ENCODE results near the gene ELAVL1.

DNA sequence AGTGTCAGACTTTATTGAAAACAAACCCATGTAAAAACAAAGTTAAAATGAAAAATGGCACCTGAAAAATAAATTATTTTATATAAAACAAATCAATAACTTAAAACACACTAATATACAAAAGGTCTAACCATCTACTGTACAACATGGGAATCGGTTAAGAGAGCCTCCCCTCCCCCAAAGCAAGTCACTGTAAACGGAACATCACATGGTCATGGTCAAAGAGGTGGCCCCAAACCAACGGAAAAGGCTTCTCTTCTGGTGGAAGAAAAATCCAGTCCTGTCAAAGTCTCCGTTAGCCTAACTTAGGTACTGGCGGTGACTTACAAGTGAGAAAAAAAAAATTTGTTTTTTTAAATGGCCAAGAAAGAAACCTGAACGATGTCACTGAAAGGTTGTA lies 46.2 kb downstream of the ELAVL1 start:
- TF ChIP-seq, protein P1, sequence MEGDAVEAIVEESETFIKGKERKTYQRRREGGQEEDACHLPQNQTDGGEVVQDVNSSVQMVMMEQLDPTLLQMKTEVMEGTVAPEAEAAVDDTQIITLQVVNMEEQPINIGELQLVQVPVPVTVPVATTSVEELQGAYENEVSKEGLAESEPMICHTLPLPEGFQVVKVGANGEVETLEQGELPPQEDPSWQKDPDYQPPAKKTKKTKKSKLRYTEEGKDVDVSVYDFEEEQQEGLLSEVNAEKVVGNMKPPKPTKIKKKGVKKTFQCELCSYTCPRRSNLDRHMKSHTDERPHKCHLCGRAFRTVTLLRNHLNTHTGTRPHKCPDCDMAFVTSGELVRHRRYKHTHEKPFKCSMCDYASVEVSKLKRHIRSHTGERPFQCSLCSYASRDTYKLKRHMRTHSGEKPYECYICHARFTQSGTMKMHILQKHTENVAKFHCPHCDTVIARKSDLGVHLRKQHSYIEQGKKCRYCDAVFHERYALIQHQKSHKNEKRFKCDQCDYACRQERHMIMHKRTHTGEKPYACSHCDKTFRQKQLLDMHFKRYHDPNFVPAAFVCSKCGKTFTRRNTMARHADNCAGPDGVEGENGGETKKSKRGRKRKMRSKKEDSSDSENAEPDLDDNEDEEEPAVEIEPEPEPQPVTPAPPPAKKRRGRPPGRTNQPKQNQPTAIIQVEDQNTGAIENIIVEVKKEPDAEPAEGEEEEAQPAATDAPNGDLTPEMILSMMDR (conservative IDR thresholded peaks at IDR 0.05; ENCODE audit: low read depth, low read length) = no peak
- TF ChIP-seq EZH2 (IDR thresholded peaks at IDR 0.05; ENCODE audit: low read length, unreplicated experiment) = no peak
